ENCODE results near the gene TLE1.
"Not testable (repeated sequence)": the region's sequence is repeated elsewhere in the genome, so short reads cannot be mapped to it uniquely, and the experiment has no call there.

TLE1 gene

DNA sequence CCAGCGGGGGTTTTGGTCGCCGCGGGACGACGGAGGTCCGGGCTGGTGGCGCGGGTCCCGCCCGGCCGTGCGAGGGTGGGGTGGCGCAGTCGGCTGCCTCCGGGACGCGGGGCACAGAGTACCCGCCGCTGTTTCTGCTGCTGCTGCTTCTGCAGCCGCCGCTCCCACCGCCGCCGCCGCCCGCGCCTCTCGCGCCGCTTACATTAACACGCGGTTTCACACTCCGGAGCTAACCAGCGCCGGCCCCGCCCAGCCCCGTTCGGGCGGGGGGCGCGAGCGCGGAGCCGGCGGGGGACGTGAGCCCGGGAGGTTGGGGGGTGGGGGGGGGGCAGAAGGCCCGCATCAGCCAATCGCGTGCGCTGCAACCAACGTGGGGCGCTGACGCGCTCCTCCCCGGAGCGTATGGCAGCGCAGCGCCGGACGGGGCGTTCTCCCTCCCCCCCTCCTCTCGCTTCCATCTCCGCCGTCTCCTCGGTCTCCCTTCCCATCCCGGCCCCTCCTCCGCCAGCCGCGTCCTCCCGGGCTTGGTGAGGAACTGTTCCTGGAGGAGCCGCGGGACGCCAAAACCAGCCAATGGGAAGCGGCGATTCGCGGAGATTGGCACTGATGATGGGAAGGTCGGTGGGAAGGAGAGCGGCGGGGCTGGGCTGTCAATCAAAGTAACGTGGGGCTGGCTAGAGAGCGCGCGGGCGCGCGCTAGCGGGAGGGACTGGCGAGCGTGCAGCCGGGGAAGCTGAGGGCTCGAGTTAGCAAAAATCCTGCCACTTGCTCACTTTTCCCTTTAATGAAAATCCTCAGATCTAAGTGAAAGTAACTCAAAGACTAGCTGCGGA lies at the start of gene TLE1:
TLE1 (minus strand) TSS at position 205 of the 833 bp plus-strand sequence. CDS start 1,307 bp downstream, outside the sequence.
- peak; percentile 99 for DNase-seq (ENCODE audit: low spot score)

DNA sequence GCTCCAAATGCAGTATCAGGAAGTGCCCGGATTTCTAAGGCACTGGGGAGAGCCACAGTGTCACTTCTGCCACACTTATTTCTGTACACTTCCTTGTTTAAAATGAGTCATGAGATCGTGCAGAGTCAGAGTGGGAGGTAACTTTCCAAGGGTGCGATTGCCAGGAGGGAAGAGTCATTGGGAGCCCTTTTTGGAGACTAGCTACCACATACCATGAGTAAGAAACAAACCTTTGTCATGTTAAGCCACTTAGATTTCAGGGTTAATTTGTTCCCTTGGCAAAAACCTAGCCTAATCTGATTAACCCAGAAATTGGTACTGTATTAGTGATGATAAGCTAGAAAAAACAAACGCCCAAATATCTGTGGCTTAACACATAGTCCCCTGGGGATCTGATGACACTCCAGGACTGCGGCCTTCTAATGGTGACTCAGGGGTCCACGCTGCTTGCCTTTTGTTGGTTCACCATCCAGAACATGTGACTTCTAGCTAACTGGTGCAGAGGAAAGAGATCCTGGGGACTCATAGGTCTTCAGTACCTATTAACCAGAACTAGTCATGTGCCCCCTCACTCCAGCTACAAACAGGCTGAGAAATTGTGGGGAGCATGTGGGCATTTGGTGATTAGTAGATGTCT lies 48.6 kb upstream of the TLE1 start:
- DNase-seq (ENCODE audit: low spot score) = no peak

DNA sequence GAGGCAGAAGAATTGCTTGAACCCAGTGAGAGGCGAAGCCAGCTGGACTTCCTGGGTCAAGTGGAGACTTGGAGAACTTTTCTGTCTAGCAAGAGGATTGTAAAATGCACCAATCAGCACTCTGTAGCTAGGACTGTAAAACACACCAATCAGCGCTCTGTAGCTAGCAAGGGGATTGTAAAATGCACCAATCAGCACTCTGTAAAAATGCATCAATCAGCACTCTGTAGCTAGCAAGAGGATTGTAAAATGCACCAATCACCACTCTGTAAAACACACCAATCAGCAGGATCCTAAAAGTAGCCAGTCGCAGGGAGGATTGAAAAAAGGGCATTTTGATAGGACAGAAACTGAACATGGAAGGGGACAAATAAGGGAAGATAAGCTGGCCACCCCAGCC lies 41.2 kb upstream of the TLE1 start:
- not testable (repeated sequence) for DNase-seq (ENCODE audit: low spot score)

DNA sequence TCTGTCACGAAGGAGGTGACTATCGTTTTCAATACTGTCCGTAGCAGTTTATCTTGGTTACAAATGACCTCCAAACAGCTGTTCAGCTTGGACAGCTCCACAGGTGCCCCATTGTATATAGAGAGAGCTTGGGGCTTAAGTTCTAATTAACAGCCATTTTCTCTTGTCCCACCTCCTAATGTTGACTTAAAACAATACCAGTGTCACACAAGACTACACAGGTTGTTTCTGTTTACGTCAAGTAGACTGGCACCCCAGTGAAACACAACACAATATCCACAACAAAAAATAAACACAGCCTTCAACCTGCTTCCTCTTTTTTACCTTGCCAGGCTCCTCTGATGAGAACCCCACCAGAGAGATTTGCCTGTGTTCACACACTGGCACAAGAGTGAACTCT lies 39.8 kb upstream of the TLE1 start:
- no peak for DNase-seq (ENCODE audit: low spot score)

DNA sequence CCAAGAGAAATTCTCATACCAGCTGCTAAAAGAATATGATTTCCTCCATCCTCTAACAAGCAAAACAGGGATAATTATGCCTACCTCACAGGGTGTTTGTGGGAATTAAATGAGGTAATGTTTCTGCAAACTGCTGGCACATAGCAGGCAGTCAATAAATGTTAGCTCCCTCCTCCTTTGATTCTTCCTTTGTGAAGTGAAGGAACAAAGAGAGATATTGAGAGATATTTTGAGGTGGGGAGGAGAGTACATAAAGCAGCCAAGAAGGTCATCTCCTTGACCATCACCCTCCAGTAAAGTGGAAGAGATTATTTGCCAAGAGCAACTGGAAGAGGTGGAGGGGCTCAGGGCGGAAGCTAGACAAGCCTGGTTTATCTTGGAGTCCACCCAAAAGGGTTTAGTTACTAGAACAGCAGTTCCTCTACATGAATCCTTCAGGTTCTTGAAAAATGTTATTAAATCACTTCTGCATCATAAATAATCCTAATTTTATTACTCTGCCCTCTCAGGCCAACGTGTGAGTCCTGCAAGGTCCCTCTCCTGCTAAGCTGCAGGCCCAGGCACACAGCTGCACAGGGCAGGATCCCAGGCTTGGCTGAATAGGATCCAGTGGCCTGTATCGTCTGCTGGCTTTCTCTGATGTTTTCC lies 35.0 kb upstream of the TLE1 start:
- no peak for DNase-seq (ENCODE audit: low spot score)

DNA sequence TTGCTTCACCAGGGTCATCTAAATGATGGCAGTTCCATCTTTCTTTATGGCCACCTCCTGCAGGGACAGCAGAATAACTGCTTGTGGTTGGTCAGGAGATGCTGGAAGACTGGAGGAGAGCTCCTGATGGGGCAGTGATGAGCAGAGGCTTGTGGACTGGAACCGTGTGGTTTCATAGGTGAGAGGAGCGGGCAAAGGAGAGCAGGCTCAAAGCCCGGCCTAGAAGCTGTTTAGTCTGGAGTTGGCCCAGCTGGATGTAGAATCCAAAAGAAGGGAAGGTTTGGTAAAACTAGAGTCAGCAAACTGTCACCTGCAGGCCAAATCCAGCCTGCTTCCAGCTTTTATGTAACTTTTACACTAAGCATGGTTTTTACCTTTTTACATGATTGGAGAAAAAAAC lies 32.9 kb upstream of the TLE1 start:
- DNase-seq (ENCODE audit: low spot score) = no peak

DNA sequence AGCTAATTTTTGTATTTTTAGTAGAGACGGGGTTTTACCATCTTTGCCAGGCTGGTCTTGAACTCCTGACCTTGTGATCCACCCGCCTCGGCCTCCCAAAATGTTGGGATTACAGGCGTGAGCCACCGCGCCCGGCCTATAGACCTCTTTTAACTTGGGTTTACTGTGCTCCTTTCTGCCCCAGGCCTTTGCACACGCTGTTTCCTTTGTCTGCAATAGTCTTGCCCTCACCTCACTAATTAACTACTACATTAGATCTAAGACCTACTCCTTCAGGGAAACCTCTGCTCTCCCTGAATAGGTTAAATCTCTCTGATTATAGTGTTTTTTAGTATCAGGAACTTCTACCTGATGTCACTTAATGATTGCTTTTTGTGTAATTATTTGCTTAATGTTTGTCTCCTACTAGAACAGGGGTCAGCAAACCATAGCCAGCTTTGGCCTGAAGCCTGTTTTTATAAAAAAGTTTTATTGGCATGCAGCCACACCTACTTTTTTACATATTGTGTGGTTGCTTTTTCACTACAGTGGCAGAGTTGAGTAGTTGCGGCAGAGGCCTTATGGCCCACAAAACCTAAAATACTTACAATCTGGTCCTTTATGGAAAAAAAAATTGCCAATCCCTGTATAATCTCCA lies 31.2 kb upstream of the TLE1 start:
- DNase-seq (ENCODE audit: low spot score) = no peak

DNA sequence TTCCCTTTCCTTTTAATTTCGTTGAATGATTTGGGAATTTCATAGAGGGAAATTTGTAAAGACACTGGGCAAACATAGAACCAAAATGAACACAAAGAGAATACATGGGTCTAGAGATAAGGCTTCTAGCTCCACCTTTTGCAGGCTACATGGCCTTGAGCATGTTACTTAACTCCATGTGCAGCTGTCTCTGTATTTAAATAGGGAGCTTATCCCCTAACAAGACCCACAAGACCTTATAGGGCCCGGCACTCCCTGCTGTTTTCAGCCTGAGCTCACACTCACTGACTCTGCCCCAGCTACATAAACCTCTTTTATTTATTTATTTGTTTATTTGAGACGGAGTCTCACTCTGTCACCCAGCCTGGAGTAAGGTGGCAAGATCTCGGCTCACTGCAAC lies 30.6 kb upstream of the TLE1 start:
- DNase-seq (ENCODE audit: low spot score) = no peak

DNA sequence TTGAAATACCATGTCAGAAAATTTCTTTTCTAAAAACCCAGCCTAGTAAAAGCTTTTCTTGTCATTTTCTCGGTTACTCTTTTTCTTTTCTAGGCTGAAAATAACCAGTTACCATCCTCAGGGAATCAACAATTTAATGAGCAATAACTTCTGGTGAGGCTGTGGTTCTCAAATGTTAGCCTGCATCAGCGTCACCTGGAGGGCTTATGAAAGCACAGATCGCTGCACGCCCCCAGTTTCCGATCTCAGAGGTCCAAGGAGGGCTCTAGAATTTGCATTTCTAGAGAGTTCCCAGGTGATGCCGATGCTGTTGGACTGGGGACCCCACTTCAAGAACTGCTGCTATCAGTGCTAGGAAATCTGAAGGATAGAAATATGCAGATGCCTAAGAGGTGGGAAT lies 28.9 kb upstream of the TLE1 start:
- peak; percentile 5 for DNase-seq (ENCODE audit: low spot score)

DNA sequence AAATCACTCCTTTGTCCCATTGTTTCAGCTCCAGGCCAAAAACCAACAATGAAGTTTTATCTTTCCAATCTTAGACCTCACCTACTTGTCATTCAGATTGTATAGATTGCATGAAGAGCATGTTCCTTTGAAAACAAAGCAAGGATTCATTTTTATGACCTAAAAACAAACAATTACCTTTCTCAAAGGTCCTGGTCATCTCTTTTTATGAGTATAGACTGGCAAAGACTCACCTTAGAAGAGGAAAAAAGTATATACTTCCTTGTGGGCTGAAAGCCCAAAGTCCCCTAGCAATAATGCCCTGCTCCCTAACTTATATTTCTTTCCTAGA lies 28.4 kb upstream of the TLE1 start:
- DNase-seq (ENCODE audit: low spot score) = no peak

DNA sequence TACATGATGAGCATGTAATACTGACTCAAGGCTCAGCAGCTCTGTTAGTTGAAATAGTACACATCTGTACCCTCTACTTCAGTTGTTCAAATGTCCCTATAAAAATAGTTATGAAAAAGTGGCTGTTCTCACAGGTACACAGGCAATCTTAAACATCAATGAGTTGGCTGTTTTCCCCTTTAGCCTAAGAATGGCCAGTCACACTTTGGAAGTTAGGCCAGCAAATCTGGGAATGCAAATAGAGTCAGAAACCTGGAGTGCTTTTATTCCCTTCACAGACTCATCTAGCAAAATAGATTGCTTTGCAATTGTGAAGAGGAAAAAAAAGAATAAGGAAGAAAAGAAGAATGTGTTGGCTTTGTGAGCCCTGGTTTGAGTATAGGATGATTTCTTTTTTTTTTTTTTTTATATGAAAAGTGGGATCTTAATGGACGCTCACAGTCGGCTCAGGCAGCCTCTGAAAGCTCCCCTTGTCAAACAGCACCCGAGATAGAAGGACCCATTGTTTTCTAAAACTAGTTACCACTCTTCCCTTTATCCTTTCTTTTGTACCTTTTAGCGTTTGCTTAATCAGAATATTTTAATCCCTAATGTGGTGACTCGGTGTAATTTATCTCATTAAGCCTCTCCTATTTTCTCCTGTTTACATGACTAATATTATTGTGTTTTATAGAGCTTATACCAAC lies 27.9 kb upstream of the TLE1 start:
- peak; percentile 75 for DNase-seq (ENCODE audit: low spot score)

DNA sequence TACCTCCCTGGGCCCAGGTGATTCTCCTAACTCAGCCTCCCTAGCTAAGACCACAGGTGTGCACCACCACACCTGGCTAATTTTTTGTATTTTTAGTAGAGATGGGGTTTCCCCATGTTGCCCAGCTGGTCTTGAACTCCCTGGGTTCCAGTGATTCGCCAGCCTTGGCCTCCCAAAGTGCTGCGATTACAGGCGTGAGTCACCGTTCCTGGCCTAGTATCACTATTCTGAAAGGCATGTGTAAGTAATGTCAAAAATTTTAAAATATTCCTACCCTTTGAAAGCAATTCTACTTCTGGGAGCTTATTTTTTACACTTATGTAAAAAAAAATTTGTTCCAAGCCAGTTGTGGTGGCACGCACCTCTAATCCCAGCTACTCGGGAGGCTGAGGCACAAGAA lies 27.1 kb upstream of the TLE1 start:
- no peak for DNase-seq (ENCODE audit: low spot score)

DNA sequence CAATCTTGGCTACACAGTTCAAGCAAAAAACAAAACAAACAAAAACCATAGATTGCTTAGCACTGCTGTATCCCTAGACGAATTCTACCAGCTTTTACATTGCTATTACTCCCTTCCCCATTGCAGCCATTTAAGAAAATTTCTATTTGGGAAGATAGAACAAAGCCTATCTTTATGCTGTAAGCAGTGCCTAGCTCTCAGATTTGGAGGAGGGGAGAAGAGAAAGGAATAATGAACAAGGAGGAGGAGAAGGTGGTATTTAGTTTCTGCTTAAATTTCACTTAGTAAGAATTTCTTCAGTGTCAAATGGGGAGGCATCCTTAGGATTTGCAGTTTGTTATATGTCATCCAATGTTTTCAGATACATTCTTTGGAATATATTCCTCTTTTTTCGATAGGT lies 16.2 kb upstream of the TLE1 start:
- DNase-seq (ENCODE audit: low spot score) = no peak

DNA sequence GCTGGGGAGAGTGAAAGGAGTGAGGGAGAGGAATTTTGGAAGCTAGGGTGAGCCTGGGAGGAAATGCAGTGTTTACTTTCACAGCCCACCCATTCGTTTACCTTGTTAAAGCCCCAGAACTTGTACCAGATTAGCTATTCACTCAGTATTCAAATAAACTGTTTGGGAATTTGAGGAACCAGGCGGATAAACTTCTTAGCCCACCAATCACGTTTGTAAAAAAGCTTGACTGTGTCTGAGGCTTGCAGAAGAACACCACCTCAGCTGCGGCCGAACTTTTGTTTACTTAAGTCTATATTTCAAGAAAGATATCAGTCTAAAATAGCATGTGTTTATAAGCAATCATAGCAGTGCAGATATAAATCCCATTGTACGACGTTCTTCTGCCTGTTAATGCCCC lies 5.2 kb upstream of the TLE1 start:
- DNase-seq (ENCODE audit: low spot score) = no peak

DNA sequence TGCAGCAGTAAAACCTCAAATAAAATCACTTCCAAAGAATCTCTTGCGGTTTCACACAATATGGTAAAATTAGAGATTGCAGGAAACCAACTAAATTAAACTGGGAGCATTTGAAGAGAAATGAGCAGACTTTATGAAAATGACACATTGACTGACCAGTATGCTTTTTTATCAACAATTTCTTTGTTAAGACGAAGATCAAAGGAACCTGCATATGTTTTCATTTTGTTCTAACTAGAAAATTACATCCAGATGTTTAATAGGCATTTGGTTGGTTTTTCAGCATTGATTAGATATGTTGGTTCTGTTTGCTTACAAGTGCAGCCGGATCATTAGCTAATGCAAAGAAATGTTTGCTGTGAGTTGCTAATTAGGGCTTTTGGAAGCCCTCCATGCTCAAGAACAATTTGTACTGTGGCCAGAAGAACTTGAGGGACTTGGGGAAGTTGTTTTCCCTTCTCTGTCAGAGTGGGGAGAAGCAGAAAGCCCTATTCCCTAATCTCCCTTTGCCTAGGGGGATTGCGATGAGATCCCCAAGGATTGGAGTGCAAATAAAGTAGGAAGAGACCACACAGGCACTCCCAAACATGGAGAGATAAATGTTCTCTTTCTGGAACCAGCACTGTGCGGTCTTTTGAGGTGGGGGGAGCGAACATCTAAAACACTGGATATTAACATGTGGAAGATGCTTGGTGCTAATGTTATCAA lies 4.5 kb upstream of the TLE1 start:
- DNase-seq (ENCODE audit: low spot score) = no peak

DNA sequence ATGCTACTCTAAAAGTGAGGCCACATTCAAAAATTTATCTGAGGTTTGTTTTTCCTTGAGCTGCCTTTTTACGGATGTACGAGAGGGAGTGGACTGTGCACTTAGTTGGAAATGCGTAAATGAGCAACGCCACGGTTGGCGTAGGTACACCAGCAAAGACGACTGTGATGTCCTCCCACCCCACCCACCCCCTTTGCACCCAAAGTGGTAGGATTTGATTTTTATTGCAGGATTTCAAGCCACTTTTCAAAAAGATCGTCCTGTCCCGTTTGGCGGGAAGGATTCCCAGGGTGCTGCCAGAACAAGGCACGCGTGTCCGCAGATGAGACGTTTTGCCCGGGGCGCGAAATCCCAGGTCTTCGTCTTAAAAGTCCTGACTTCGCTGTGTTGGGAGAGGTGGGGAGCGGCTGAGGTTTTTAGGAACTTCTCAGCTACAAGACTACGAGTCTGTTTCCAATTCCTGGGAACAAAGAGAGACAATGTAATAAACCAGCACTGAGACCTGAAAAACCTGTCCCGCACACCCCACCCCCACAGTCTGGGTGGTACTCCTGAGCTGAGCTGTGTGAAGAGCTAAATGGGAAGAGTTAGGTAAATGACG lies 1.0 kb upstream of the TLE1 start:
- DNase-seq (ENCODE audit: low spot score) = no peak

DNA sequence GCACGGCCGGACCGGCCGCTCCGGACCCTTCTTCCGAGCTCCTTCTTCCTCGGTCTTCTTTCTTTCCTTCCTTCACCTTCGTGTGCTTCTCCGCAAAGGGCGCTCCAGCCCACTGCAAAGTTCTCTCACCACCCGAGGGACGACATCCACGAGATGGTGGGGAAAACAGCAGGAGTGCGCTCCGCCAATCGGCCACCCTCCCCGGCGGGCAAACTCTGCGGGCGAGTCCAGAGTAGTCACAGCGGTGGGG lies 329 bp downstream of the TLE1 start:
- DNase-seq (ENCODE audit: low spot score) = not testable (repeated sequence)

DNA sequence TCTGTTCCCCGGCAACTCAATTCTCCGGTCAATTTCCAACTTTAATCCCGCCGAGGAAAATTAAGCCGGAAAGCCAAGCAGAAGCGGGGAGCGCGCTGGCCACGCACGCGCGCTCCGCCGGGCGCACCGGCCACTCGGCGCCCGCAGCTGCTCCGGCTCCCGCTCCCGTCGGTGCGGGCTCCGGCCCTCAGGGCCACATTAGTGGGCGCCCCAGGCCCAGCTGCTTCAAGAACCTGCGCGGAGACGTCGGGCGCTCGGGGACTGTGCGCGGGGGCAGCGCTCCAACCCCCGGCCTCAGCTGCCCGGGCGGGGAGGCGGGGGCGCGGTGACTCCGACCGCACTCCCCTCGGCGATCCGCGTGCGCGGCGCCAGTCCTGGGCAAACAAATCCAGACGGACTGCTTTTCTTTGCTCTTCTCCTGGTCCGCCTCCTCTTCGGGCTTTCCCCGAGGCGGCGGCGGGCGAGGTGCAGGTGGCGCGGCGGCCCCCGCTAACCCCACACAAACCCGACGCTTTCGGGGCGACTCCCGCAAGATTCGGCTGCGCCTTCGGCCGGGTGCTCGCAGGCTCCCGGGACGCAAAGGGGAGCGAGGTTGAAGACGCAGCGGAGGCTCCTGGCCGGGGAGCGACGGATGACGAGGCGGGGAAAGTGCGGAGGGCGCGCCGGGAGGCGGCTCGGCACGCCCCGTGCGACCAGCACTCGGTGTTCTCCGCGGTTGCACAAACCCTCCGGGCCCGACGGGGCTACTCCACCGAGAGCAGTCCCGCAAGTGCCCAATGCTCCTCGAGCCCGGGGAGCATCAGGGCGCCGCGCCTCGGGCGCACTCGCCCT lies 870 bp downstream of the TLE1 start:
- peak; percentile 36 for DNase-seq (ENCODE audit: low spot score)

DNA sequence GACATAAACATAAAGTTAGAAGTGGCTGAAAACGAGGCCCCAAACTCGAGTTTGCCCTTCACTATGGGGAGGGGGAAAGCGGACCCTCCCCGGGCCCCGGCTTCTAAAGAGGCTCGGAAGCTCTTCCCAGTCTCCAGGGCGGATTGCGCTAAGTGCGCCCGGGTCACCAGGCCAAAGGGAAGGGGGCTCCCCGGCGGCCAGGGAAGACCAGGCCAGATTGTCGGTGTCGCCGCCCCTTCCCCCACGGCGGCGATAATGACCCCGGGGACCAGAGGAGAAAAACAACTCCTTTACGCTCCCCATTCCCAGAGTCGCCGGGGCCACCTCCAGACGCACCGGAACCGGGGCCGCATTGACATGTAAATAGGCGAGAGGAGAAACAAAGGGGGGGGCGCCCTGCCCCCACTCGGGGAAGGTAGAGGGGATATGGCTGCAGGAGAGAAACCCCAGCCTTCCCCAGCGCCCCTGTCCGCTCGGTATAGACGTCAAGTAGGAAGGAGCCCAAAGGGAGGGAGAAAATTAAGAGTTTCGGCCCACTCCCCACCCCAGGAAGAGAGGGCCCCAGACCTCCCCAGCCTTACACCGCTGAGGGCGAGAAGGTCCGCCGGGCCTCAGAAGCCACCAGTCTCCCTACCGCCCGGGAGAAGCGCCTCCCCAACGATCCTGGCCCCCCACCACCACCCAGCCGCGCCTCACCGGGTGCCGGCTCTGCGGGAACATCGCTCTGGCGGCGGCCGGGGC lies 1.7 kb downstream of the TLE1 start:
- DNase-seq (ENCODE audit: low spot score) = peak; percentile 38

Measured in globus pallidus (tissue), 1 donor.